Measurements from ENCODE around the gene SGMS2.

SGMS2 gene

GRCh38 chr4:107824350-107825071 lies at the start of gene SGMS2:
Gene SGMS2, plus strand, starts transcription at chr4:107824932. Its CDS starts 70,622 bp downstream, at chr4:107895554.
- DNase-seq, result peak; percentile 21

DNA sequence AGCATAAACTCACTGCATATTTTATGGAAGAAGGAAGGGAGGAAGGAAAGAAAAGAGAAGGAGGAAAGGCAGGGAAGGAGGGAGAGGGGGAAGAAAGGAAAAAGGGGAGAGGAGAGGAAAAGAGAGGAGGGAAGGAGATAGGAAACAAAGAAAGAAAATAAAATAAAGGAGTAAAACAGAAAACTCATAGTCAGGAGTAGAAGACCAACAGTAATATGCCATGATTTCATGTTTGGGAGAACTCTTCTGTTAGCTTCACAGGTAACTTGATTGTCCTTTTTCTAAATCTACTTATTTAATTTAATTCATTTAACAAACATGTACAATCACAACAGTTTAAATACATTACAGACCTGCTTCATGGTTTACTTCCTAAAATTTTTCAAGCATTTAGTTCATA lies 46.8 kb upstream of the SGMS2 start:
- DNase-seq, result no peak

DNA sequence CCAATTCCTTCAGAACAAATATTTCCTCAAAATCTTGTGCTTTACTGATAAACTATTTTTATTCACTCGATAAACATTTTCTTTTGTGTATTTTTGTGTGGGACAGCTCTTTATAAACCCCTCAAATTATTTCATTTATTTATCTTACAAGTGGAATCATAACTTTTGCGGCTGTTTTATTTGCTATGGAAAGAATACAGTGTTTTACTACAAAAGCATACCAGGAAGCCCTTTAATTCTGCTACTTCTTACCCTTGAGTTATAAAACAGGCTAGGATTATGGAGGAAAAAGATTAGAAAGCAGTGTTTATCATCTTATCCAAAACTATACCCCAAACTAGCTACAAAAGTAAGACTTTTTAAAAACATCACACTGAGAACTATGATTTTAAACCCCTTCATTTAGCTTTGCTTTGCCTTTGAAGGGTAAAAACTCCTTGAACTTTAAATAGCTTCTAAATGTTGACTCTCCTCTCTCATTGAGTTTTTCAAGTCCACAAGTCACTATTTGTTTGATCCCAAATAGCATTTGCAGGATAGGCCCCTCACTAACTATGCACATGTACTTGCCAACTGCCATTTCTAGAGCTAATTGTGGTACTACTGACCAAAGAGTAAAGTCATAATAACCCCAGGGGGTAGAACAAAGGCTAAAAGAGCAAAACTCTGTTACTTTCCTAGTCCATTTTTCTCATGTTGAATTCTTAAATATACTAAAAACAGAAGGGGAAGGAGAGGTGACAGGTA lies 45.8 kb upstream of the SGMS2 start:
- no peak for DNase-seq

GRCh38 chr4:107780665-107781064 lies 44.1 kb upstream of the SGMS2 start:
- no peak for DNase-seq

- no peak for DNase-seq
Measured at GRCh38 chr4:107791902-107792301, 32.8 kb upstream of the SGMS2 start.

DNA sequence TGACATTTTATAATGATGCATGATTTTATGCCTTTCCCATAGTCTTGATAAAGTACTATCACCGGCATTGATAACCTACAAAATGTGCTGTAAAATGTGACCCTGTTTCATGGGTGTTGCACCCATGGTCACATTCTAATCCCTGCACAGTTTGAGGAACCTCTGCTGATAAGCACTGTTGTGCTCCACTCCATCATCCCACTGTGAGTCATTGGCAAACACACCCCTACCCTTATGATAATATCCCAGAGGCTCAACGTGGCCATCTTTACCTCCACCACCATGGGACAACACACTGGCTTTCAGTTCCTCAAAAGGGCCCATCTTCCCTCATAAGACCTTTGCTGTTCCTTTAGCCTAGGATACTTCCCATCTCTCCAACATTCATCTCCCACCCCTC lies 32.0 kb upstream of the SGMS2 start:
- DNase-seq, result no peak

- DNase-seq, result no peak
Measured at GRCh38 chr4:107793996-107794395, 30.7 kb upstream of the SGMS2 start.

DNA sequence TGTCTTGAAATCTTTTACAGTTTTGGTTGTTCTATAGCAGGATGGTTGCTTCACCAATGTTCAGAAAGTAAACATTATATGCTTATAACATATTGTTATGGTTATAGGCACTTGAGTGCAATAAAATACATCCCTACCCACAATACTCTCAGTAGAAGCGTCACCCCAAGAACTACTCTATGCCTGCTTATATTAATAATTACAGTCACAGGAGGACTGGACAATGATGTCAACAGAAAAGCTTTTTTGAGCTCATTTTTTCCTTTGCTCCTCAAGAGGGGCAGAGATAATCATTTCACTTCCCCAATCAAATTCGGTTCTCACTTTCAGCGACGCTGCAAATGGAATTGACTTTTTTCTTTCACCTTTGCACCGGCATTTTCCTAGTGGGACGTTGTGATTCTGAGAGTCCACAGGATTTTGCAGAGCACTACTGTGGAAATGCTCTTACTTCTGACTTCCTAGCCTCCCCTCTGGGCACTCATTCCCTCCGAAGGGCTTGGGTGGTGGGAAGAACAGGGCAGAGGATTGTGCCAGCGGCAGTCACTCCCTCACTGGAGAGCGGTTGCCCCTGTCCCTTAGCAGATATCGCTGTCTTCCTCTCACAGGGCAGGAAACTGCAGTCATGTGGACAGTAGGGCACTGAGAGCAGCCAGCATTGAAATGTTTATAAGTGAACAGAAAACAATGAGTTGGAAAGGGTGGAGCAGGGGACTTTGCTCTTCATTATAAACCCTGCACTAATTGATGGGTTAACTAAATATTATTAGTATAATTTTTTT lies 24.9 kb upstream of the SGMS2 start:
- DNase-seq, result no peak

DNA sequence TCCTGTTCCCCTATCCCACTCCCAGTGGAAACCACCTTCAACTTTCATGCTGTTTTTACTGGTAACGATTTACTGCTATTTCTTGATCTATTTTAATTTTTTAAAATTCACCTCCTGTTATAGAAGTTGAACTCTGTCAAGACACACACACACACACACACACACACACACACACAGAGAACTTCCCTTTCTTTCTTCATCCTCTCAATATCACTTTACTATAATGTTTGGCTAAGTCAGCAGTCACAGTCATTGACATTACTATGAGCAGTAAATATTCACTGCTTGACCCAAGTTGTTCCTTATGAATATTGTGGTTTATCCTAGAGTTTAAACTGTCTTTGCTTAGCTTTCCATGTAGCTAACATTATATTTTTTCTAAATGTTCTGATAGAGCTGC lies 24.0 kb upstream of the SGMS2 start:
- DNase-seq, result no peak

GRCh38 chr4:107801766-107802211 lies 22.9 kb upstream of the SGMS2 start:
- no peak for DNase-seq

- DNase-seq, result no peak
Measured at GRCh38 chr4:107804956-107805355, 19.8 kb upstream of the SGMS2 start.

- no peak for DNase-seq
Measured at GRCh38 chr4:107806196-107806595, 18.5 kb upstream of the SGMS2 start.

DNA sequence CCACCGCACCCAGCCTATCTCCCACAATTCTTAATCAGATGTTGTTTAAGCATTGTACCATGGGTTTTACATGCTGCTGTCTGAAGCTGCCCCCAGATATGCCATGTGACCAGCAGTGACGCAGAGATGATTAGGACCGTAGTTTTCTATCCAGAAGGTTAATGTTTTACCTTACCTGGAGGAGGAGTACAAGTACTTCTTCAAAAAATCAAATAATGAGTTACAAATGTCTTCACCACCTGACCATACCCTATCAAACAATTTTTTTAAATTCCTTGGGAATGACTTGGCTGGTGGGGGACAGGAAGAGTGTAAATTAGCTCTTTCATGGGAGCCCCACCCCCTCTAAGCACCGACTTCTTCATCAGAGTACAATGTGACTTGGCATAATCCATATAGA lies 16.2 kb upstream of the SGMS2 start:
- DNase-seq, result no peak

- no peak for DNase-seq
Measured at GRCh38 chr4:107809210-107809609, 15.5 kb upstream of the SGMS2 start.

DNA sequence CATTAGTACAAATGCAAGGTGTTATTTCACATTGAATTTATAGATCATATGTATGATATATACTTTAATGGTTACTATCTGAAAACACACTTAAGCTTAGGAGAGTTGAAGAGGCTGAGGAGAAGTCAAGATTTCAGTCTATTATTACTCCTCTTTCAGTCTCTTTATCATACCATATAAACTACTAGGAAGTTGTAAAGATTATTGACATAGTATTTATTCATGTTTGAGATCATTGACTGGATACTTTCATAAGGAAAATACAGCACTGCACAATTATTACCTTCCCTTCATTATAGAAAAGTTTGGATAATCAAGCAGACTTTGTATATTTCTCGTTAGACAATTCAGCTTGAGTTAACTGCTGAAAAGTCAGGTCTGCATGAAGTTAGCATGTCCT lies 10.0 kb upstream of the SGMS2 start:
- DNase-seq, result no peak

DNA sequence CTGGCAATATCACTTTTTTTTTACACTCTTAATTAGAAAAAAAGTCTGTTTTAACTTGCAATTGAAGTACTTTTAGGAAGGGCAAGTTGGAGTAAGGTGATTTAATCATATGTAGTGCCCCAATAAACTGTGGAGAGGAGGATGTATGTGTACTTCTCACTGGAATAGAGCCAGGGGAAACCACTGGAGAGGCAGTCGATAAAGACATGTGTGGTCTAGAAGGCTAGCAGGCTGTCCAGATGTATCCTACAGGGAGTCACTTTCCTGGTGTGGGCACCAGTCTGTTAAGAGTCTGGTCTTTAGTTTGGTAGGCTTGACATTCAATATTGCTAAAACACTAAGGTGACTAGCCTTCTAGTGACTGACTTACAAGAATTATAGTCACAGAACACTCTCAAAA lies 9.6 kb upstream of the SGMS2 start:
- DNase-seq, result no peak

DNA sequence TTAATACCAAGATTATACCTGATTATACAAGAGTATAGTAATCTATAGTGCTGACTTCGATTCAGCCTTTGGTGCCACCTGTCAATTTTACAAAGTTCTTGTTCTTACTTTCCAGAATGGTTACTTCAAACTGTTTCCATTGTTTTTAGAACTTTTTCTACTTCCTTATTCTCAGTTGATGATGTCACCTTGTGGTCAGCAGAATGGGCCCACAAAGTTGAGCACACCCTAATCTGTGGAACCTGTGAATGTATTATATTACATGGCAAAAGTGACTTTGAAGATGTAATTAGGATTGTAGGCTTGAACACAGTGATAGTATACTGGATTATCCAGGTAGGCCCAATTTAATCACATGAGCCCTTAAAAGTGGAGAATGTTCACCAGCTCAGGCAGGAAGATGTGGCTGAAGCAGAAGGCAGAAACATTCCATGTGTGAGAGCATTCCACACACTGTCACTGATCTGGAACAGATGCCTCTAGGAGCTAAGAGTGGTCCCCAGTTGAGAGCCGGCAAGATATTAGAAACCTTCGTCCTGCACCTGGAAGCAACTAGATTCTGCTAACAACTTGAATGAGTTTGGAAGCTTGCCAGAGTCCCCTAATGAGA lies 6.3 kb upstream of the SGMS2 start:
- DNase-seq, result peak; percentile 7

DNA sequence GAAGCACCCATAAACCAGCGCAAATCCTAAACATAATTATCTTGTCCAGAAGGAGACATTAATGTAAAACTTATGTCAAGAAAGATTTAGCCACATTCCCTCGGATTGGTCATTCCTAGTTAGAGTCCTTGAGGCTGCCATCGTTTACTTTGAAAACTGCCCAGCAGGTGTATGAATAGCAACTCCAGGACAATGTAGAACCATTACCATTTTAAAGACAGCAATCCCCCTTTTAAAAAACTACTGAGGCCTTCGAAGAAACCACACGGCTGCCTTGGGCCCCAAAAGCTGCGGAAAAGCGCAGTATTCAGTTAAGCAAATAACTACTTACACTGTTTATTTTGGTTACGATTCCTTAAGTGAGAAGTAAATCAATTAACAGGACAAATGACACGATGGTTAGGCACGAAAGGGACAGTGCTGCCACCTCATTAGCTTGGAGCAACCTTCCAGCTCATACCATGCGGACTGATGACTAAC lies 822 bp upstream of the SGMS2 start:
- no peak for DNase-seq

GRCh38 chr4:107825072-107825824 lies 516 bp downstream of the SGMS2 start:
- DNase-seq, result peak; percentile 18

GRCh38 chr4:107826421-107826980 lies 1.8 kb downstream of the SGMS2 start:
- DNase-seq, result no peak

GRCh38 chr4:107828315-107829090 lies 3.8 kb downstream of the SGMS2 start:
- DNase-seq, result no peak

Data from NCI-H1105 treated with DMSO at 0.1 percent for 48 hours (cell line).